Measurements from ENCODE around the gene VAPA.

The VAPA gene, protein sequence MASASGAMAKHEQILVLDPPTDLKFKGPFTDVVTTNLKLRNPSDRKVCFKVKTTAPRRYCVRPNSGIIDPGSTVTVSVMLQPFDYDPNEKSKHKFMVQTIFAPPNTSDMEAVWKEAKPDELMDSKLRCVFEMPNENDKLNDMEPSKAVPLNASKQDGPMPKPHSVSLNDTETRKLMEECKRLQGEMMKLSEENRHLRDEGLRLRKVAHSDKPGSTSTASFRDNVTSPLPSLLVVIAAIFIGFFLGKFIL

DNA sequence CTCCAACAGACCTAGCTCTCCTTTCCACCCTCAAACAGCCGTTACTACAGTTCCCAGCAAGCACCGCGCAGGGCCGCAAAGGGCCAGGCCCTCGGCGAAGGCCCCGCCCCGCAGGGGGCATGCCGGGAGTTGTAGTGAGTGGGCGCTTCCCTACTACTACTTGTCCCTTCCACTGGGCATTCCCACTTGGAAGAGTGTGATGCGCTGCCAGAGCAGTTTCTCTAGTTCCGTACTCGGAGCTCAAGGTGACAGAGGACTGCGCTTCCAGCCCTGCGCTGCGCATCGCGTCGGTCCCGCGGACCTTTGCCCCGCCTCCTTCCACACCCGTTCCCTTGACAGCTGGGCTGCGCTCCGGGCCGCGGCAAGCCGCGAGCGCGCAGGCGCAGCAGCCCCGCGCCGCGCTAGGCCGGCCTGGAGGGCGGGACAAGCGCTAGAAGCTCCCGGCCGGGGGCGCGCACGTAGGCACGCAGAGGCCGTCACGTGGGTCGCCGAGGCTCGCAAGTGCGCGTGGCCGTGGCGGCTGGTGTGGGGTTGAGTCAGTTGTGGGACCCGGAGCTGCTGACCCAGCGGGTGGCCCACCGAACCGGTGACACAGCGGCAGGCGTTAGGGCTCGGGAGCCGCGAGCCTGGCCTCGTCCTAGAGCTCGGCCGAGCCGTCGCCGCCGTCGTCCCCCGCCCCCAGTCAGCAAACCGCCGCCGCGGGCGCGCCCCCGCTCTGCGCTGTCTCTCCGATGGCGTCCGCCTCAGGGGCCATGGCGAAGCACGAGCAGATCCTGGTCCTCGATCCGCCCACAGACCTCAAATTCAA, at the start of gene VAPA:
Gene VAPA, plus strand, starts transcription at position 491 of the 808 bp plus-strand sequence. Its CDS starts 241 bp downstream, at position 732.
- DNase-seq (ENCODE audit: low read depth, low spot score) = peak; percentile 67

DNA sequence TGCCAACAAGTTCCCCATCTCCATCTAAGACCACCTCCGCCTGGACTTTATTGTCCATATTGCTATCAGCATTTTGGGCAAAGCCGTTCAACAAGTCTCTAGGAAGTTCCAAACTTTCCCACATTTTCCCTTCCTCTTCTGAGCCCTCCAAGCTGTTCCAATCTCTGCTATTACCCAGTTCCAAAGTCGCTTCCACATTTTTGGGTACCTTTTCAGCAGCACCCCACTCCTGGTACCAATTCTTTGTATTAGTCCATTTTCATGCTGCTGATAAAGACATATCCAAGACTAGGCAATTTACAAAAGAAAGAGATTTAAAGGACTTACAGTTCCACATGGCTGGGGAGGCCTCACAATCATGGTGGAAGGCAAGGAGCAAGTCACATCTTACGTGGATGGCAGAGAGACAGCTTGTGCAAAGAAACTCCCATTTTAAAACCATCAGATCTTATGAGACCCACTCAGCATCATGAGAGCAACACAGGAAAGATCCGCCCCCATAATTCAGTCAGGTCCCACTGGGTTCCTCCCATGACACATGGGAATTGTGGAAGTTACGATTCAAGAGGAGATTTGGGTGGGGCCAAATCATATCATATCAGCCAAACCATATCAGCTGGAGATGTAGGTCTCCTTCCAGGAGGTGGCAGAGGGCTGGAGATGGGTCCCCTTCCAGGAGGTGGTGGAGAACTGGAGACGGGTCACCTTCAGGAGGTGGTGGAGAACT, 47.9 kb upstream of the VAPA start:
- DNase-seq (ENCODE audit: low read depth, low spot score) = no peak

DNA sequence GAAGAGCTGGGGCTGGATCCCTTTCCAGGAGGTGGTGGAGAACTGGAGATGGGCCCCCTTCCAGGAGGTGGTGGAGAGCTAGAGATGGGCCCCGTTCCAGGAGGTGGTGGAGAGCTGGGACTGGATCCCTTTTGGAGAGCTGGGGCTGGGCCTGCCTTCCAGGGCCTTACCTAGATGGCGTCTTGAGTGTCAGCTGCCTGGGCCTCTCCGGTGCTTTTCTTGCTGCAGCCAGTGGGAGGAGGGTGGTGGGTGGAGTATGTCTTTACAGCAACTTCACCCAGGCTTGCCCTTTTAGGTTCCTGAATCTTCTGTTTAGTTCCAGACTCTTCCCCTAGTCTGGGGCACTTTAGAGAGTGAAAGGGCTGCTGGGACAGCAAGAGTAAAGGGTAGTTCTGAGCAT, 47.2 kb upstream of the VAPA start:
- DNase-seq (ENCODE audit: low read depth, low spot score) = no peak

DNA sequence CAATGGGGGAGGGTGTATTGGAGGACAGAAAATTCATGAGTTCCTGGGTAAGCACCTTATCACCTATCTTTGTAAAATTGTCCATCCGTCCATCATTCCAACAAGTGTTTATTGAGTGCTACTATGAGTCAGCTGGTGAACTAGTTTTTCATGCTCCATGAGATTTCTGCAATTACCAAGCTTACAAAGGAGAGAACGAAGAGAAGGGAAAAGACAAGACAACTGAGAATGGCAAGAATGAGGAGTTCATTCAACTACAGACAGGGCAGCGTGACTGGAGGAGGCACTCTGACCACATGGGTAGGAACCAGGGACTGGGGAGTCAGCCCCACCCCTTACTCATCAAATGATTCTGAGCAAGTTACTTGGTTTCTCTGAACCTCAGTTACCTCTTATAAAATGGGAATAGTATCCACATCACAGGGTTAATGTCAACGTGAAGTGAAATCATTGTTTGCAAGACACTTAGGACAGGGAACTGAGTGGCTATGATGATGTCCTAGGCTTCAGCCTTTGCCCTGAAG, 46.7 kb upstream of the VAPA start:
- no peak for DNase-seq (ENCODE audit: low read depth, low spot score)

DNA sequence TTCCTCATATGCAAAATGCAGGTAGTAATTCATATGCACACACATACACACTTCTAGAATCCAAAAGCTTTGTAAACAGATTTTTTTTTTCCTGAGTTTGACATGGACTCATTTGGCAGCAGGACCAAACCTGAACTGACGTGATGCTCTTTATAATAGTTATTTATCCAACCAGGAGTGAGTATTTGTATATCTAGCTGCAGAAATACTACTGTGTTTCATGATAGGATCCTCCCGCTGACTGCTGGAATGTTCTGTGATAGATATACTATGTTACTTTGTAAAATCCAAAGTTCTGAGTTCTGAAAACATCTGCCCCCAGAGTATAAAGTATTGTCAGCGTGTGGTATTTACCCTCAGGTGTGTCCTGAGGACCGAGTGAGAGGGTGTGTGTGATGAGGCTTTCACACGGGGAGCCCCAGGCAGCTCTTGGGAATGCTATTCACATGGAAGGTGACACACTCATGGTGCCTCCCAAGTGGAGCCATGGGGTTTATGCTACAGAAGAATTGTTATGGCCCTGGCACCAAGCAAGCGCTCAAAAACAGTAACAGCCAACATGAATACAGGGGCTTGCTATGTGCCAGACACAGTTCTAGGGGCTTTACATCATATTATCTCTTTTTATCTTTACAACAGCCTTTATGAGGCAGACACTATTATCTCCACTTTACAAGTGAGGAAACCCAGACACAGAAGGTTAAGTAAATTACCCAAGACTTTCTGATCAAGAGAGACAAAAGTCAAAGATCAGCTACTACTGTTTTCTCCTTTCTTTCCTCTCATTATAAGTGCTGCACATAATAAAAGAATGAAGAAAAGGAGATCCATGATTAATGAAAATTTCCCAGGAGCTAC, 44.7 kb upstream of the VAPA start:
- DNase-seq (ENCODE audit: low read depth, low spot score) = no peak

DNA sequence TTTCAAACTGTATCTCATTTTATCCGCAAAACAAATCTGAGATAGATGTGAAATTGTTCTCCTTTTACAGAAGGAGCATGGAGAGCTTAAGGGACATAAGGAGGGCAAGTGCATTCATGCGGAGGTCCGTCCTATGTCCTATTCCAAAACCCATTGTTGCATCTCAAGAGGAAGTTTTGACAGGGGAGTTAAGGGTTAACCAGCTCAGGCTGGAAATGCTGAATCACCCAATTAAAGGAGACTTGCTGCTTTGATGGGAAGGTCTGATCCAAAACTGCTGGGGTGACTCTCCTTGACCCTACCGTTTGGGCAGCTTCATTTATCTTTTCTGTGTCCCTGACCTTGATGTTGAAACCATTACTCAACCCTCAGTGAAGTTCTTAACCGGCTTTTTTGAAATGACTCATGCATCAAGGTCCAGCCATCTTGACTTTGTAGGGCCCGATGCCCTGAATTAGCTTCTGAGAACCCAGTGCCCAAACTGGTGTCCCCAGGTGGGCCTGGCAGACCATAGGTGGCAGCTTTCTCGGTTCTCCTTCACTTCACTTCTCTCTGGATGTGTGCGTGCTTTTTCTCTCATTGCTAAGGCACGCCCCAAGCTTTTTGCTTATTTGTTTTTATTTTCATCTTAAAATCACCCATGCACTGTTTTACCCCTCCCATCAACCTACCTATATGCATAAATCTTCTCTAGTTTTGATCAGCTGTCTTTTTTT, 43.9 kb upstream of the VAPA start:
- DNase-seq (ENCODE audit: low read depth, low spot score) = no peak

DNA sequence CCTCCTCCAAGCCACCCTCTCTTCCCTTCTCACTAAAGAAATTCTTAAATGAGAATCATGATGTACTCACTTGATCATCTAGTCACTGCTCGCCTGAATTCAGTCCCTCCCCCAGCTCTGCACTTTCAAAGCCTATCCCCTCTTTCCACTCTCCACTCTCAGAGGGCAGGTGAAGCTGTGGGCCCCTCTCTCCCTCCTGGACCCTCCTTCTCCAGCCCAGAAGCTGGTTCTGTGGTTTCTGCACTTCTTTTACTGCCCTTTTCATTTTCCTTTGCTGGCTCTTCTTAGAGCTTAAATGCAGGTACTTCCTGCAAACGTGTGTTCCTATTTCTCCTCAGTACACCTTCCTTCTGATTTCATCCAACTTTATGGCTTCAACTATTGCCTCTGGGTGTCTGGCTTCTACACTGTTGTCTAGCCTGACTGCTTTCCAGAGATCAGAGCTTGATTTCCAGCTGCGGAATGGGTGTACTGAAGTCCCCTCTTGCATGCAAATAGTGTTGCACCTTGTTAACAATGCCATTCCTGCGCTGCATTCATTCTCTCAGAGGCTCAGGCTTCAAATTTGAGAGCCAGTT, 43.3 kb upstream of the VAPA start:
- no peak for DNase-seq (ENCODE audit: low read depth, low spot score)

DNA sequence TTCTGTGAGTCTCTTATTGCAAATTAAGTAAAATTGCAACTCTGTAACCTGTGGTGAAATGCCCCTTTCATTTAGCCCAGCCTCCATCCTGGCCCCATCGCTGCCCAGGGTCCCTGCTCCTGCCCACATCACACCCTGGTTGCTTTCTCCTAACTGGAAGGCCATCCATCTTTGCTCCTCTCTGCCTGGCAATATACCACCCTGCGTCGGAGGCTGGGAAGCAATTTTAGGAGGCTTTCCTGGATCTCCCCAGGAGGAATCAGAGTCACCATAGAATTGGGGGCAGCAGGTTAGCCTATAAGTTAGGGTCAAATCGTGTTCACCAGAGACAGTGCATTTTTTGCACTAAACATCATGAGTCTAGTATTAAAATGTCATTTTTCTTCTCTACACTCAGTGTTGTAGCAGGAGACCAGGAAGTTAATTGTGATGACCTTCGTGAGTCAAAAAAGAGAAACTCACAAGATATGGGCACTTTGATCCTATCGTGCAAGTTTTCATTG, 42.5 kb upstream of the VAPA start:
- no peak for DNase-seq (ENCODE audit: low read depth, low spot score)

DNA sequence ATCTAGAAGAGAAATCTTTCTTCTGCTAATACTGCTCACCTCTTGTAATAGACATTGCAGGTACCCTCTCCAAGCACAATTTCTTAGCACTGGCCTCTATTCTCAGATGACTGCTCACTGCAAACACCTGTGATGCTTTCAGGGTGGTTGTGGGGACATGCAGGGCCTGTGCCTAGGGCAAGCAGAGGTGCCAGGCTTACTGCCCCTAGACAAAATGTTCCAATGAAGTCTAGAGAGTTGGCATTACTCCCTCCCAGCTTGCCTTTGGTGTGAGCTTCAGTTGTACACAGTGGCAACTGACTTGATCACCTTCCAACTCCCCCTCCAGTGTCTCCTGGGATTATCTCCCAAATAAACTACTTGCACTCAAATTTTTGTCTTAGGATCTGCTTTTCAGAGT, 41.0 kb upstream of the VAPA start:
- DNase-seq (ENCODE audit: low read depth, low spot score) = no peak

DNA sequence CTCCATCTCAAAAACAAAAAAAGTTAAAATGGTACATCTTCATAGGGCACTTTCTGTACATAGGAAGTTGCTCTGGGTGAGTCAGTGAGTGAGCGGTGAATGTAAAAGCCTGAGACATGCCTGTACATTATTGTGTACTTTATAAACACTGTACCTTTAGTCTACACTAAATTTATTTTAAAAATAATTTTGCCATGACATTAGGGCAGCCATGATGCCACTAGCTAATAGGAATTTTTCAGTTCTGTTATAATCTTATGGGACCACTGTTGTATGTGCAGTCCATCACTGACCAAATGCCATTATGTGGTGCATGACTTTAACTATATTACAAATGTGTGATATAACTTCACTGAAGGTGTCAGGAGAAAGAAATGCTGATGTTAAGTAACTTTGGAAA, 39.1 kb upstream of the VAPA start:
- no peak for DNase-seq (ENCODE audit: low read depth, low spot score)

DNA sequence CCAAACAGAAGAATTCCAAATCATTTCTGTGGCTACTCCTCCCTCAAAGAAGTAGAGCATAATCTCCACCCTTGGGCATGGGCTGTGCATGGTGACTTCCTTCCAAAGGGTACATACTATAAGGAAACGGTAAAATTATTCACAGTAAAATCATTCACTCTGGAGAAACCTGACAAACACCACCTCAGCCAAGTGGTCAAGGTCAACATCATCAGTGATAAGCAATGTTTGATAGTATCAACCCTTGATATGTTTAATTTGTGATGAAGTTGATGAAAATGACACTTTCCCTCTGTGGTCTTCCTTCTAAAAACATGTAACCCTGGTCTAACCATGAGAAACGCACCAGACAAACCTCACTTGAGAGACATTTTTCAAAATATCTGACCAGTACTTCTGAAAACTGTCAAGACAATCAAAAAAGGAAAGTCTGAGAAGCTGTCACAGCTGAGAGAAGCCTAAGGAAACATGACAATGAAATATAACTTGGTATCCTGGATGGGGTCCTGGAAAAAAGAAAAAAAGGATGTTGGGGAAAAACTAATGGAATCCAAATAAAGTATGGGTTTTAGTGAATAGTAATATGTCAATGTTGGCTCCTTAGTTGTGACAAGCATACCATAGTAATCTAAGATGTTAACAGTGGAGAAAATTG, 37.5 kb upstream of the VAPA start:
- DNase-seq (ENCODE audit: low read depth, low spot score) = no peak

DNA sequence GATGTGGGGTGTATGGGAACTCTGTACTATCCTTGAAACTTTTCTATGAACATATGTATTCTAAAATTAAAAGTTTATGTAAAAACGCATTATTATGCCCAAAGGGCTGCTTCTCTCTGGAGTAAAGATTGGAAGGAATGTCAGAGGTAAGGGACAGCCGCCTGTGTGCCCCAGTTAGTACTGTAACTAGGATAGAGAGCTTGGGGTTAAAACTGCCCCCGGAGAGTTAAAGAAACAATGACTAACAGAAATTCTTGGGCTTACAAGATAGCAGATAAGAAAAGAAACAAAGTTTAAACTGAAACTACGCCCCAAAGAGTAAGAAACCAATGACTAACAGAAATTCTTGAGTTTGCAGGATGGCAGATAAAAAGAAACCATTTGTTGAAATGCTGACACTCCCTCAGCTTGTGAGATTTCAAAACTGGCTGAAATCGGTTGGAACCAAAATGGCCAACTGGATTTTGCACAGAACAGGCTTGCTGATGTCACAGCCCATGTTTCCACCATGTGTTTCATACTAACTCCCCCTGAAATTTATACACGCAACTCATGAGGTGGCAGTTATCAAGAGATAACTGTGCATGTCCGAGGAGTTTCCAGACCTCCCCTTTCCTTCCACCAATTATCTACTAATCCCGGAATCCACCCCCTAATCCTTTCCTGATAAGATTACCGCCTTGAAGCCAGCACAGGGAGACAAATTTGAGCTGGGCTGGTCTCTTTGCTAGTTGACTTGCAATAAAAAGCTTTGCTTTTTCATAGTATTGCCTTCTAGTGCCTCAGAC, 36.8 kb upstream of the VAPA start:
- DNase-seq (ENCODE audit: low read depth, low spot score) = no peak

DNA sequence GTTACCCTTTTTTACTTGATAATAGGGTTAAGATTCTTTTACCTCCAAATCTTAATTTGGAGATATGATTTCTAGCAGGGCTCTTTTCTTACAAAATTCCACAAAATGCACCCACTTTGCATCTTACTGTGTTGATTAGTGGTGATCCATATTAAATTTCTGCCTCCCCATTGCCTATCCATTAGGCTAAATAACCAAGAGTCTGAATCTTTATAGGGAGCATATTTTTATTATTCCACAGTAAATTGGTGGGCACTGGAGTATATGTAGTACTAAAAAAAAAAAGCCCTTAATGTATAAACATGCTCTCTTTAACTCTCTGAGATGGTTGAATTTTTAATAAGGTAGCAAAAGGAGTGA, 36.2 kb upstream of the VAPA start:
- no peak for DNase-seq (ENCODE audit: low read depth, low spot score)

DNA sequence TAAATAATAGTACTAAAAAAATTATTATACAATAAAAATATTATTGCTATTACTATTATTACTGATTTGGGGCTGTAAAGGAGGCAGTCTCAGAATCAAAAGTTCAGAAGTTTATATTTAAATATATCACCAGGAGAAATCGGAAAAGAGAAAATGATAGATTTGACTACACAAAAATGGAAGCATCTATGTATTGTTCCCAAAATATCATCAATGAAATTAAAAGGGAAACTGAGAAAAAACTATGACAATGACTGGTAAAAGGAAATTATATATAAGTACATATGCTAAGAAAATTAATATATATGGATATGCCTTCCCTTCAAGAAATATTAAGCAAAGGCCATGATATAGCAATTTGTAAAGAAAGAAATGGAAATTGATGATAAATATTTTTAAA, 35.7 kb upstream of the VAPA start:
- no peak for DNase-seq (ENCODE audit: low read depth, low spot score)

DNA sequence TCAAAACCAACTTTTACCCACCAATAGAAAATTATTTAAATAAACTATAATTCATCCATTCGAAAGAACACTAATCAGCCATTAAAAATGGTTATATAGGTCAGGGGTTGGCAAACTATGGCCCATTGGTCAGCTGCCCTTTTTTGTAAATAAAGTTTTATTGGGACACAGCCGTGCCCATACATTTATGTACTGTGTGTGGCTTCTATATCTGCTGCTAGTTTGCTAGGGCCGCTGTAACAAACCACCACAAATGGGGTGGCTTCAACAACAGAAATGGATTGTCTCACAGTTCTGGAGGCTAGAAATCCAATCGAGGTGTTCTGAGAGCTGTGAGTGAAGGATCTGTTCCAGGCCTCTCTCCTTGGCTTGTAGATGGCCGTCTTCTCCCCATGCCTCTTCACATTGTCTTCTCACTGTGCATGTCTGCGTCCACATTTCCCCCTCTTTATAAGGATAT, 35.0 kb upstream of the VAPA start:
- DNase-seq (ENCODE audit: low read depth, low spot score) = no peak

DNA sequence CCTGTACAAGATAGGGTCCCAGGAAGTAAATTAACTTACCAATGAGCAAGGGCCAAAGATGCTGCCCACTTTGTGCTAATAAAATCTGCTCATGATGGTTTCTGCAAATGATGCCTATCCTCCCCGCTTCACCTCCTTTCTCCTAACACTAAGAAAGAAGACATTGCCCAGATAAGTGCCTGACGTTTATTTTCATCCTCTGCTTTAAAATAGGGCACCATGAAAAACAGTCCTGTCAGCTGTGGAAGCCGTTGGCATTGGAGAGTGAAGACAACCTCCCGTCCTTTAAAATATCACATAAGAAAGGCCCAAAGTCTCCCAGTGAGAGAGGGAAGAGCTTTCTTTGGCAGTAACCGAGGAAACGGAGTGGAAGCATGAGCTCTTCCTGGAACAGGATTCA, 29.7 kb upstream of the VAPA start:
- DNase-seq (ENCODE audit: low read depth, low spot score) = no peak

DNA sequence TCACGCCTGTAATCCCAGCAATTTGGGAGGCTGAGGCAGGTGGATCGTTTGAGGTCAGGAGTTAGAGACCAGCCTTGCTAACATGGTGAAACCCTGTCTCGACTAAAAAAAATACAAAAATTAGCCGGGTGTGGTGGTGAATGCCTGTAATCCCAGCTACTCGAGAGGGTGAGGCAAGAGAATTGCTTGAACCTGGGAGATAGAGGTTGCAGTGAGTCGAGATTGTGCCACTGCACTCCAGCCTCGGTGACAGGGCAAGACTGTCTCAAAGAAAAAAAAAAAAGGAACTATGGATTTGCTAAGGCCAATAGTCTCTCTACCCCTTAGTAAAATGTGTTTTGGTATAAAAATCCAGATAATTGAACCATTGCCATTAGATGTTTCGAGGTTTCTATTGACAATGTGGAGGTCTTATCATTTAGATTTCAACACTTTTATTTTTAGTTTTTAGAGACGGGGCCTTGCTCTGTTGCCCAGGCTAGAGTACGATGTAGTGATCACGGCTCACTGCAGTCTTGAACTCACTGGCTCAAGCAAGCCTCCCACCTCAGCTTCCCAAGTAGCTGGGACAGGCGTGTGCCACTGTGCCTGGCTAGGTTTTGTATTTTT, 29.2 kb upstream of the VAPA start:
- no peak for DNase-seq (ENCODE audit: low read depth, low spot score)

Measured in iPS DF 19.7 (cell line).